Esophagus muscularis mucosa (tissue), 3 donors: Measurements from ENCODE around the gene RIPK1.

Experiments
- CTCF ChIP-seq, 3 experiments: fragments of 200-600 bp in 2 of 3; fragments of 450-650 bp in 1 of 3; sonication (generic) in 2 of 3; IDR thresholded peaks; one replicate each; pipeline ENCODE4 v1.5.1; 2017 to 2019; ENCODE audit warnings: antibody characterized with exemption in 3 of 3, mild to moderate bottlenecking in 2 of 3, moderate library complexity in 1 of 3
- POLR2A ChIP-seq: fragments of 450-650 bp; IDR thresholded peaks from one replicate; pipeline ENCODE4 v1.6.1; 2017; ENCODE audit warnings: antibody characterized with exemption, moderate library complexity, mild to moderate bottlenecking, low read depth
- POLR2AphosphoS5 ChIP-seq, 2 donors: sonication (generic); formaldehyde crosslinking; IDR thresholded peaks; one replicate each; pipeline ENCODE4 v1.6.1; 2017; ENCODE audit warnings: antibody characterized with exemption in 2 of 2

- TF ChIP-seq POLR2AphosphoS5 (IDR thresholded peaks at IDR 0.05) (no peak), CTCF (IDR thresholded peaks at IDR 0.05) (no peak), POLR2A (no peak)
Measured at GRCh38 chr6:3026791-3027626, 41.3 kb upstream of the RIPK1 start.
